Subcutaneous adipose tissue (tissue), 4 donors: ENCODE data around the gene RGS6. TPM values are rescaled to one million over a fixed set of nuclear protein-coding genes. Genes with fewer than 3 reads are reported as not detected.

Source experiments
- CTCF ChIP-seq: fragments of 450-650 bp; IDR thresholded peaks from one replicate; pipeline ENCODE4 v1.5.1; 2016; ENCODE audit warnings: low read depth, mild to moderate bottlenecking, control low read depth, antibody characterized with exemption, moderate library complexity
- total RNA-seq, 4 donors: library from RNA; depleted of rRNA; stranded (reverse); fragments of >200 nt; gene quantifications; one replicate each; pipeline ENCODE4 v1.1.0, GENCODE V29; 2016

RGS6 gene
- total RNA-seq, 4 donors from 2014 or later, result 4.4 to 32.0 (median 11.4) TPM

DNA sequence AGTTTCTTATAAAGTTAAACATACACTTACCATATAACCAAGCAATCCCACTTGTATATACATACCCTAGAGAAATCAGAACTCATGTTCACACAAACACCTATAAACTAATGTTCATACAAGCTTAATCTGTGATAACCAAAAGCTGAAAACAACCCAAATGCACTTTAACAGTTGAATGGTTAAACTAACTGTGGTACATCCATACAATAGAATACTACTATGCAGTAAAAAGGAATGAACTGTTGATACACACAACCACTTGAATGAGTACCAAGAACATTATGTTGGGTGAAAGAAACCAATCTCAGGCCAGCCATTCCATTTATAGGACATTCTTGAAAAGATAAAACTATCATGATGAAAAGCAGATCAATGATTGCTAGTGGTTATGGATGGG, 534.1 kb downstream of the RGS6 start:
- TF ChIP-seq CTCF, result no peak

DNA sequence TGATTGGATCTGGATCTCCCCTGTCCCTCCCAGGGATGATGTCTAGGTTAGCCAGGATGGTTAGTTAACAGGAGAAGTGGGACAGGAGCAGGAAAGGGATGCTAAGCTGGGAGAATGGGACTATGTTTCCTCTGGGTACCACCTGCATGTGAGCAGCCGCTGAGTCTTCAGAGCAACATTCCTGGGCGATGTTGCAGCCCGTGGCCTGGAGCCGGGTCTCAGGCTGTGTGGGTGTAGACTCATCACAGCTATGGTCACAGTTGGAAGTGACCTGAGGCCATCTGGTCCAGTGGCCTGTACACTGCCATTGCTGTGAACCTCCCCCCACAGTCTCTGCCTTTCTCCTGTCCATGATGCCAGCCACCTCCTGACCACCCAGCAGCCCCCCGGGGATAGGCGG, 539.1 kb downstream of the RGS6 start:
- no peak for TF ChIP-seq CTCF

GRCh38 chr14:72472845-72473244, 540.6 kb downstream of the RGS6 start:
- no peak for TF ChIP-seq CTCF

- no peak for TF ChIP-seq CTCF
These were observed 544.6 kb downstream of the RGS6 start for GRCh38 chr14:72476657-72477499.

- no peak for TF ChIP-seq CTCF
These were observed 546.3 kb downstream of the RGS6 start for GRCh38 chr14:72478471-72478893.

- no peak for TF ChIP-seq CTCF
These were observed 547.3 kb downstream of the RGS6 start for GRCh38 chr14:72479461-72479931.

- TF ChIP-seq CTCF, result no peak
These were observed 548.4 kb downstream of the RGS6 start for GRCh38 chr14:72480464-72481243.
